GM18498 (cell line): ENCODE results near the gene PPP1R3F.

ENCODE experiments used
- ATAC-seq: cut with Tn5 transposase; IDR thresholded peaks from one replicate; pipeline ENCODE4 v1.9.1; 2021; ENCODE audit warnings: mild to moderate bottlenecking, moderate library complexity; ENCODE audit not compliant: unreplicated experiment

The PPP1R3F gene

GRCh38 chrX:49249071-49249470 is 20.5 kb upstream of the PPP1R3F start:
- no peak for ATAC-seq

GRCh38 chrX:49249616-49250015 is 20.0 kb upstream of the PPP1R3F start:
- no peak for ATAC-seq

DNA sequence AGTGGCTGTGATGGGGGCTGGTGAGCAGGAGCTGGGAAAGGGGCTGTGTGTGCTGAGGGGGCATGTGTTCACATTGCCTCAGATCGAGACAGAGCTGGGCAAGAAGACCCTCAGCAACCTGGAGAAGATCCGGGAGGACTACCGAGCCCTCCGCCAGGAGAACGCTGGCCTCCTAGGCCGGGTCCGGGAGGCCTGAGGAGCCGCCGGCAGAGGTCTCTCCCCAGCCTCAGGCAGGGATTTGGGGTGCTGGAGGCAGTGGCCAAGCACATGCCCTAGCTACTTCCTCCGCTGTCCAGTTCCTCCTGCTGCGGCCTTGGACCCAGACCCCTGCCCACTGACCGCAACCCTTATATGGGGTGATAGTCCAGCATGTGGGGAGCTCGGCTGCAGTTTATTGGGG is 19.5 kb upstream of the PPP1R3F start:
- ATAC-seq, result no peak

DNA sequence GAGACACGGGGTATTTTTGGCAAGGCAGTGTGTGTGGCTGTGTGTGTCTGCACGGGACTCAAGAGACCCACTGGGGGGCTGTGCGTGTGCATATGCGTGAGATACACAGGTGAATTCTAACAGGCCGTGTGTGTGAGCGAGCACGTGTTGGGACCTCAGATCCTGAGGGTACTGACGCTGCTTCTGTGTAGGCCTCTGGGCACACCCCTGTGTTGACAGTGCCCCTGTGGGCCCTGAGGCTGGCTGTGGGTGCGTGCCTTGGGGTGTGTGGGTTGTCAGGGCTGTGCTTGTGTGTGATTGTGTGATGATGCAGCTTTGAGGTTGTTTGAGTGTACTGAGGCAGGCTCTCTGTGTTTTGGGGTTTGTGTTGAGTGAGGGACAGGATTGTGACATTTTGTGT is 19.0 kb upstream of the PPP1R3F start:
- ATAC-seq, result no peak

GRCh38 chrX:49251325-49251724 is 18.3 kb upstream of the PPP1R3F start:
- ATAC-seq, result no peak

DNA sequence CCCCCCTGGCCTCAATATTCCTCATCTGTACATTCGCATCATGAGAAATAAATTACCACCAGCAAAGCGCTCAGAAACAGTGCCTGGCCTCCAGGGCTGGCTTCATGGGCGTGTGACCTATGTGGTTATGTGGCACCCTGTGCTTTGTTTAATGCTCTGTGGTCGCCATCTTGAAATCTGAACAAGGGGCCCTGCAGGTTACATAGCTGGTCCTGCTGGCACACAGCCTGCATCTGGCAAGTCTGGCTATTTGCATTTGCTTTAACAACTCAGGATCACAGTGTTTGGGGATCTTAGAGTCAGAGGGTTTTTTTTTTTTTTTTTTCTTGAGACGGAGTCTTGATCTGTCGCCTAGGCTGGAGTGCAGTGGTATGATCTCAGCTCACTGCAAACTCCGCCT is 15.0 kb upstream of the PPP1R3F start:
- ATAC-seq, result no peak

- ATAC-seq, result no peak
These were observed 13.2 kb upstream of the PPP1R3F start for GRCh38 chrX:49256268-49256995.

DNA sequence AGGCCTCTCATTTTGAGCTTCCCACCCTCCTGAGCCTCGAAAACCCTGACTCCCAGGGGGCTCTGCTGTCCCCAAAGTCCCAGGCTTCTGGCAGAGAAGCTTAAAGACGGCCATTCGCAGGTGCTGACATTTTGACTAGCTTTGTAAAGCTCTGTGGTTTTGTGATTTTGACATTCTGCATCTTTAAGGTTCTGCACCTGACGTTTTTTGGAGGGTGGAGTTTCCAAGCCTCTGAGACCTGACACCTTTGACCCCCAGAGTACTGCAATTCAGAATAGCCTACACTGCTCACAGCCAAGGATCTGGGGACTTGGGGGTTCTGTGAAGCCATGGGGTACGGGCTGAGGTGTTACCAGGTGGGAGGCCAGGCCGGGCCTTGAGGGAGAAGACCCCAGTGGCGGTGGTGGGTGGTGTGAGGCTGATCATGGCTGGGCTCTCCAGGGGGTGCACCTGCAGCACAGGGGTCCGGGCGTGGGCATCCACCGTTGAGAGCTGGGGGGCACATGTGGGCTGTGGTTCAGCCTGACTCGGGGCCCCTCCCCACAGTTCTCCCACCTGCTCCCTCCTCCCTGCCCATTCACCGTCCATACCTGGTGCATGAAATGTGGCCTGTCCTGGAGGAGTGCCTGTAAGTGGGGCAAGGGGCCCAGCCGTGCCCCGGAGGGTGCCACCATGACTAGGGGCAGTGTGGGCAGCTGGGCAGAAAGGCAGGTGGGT is 12.4 kb upstream of the PPP1R3F start:
- no peak for ATAC-seq

- no peak for ATAC-seq
These were observed 11.5 kb upstream of the PPP1R3F start for GRCh38 chrX:49257846-49258748.

DNA sequence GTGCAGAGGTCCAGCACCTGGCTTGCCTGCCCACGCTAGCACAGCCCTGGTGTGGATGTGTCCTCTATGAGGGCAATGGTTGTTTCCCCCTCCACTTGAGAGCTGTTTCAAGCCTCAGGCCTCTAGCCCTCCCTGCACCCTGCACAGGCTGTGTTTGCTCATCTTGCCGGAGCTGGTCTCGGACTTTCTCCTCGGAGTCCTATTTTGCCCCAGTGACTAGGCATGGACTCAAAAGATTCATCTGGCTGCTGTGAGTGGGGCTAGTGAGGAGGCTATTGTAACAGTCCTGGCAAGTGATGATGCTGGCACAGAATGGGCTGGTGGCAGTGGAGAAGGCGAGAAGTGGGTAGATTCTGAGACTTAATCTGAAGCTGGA is 10.9 kb upstream of the PPP1R3F start:
- no peak for ATAC-seq

- no peak for ATAC-seq
These were observed 9.2 kb upstream of the PPP1R3F start for GRCh38 chrX:49260221-49260985.

- no peak for ATAC-seq
These were observed 7.0 kb upstream of the PPP1R3F start for GRCh38 chrX:49262603-49263002.

- ATAC-seq, result no peak
These were observed 6.0 kb upstream of the PPP1R3F start for GRCh38 chrX:49263631-49264030.

DNA sequence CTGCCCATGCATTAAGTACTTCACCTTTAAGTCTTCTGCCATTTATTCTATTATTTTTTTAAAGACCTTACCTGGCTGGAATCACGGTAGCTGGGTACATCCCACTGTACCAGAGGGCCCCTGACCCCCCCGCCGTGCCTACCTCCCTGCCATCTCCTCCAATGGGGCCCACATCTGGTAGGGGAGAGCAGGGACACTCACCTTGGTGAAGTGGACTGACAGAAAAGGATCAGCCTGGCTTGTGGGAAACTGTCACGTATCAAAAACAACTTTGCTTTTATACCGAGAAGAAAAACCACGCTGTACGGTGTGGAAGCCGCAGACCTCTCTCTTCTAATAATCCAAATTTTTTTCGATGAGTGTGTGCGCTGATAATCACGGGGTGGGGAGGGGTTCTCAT is 5.1 kb upstream of the PPP1R3F start, which contains the start of gene FOXP3:
Gene FOXP3 (minus strand): TSS at position 251 of the 400 bp plus-strand sequence. CDS start 6,205 bp downstream, outside the sequence.
- no peak for ATAC-seq

GRCh38 chrX:49266523-49267445 is 2.8 kb upstream of the PPP1R3F start:
- ATAC-seq, result no peak

- no peak for ATAC-seq
These were observed 937 bp upstream of the PPP1R3F start for GRCh38 chrX:49268702-49269009.

DNA sequence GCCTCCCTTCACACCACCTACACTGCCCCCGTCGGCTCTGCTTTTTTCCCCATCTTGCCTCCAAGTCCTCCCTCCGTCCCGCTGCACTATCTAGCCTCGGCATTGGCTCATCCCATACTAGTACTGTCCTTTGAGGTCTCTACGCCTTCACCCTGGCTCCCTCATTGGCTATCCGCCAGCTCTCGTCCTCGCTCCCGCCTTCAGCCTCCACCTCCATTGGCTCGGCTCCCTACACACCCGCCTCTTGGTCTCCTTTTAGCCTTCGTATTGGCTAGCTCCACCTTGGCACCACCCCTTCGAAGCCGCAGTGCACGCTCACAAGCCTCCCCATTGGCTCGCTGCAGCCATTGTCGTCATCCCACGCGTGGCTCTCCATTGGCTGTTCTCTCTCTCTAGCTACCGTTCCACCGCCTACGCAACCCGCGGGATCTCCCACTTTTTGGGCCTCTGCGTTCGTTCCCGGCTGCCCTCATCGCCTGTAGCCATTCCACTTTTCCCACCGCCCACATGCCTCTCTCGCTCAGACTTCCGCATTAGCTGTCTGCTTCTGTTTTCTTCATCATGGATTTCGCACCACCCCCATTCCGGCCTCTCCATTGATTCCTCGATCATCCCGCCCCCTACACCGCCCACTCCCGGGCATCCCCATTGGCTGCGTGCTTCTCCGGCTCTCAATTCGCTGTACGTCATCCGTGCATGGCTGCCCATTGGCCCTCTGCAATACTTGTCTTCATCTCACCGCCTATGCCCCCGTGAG is 405 bp upstream of the PPP1R3F start:
- ATAC-seq, result peak; percentile 84

GRCh38 chrX:49270249-49270921 is 792 bp downstream of the PPP1R3F start:
- ATAC-seq, result no peak

GRCh38 chrX:49271341-49271740 is 1.7 kb downstream of the PPP1R3F start:
- no peak for ATAC-seq
